Breast epithelium (tissue), 3 donors: Measurements from ENCODE around the gene PRTN3.

Source experiments
- POLR2A ChIP-seq: fragments of 450-650 bp; IDR thresholded peaks from one replicate; pipeline ENCODE4 v1.6.1; 2016; ENCODE audit warnings: antibody characterized with exemption, mild to moderate bottlenecking, moderate library complexity
- POLR2AphosphoS5 ChIP-seq, 3 donors: sonication (generic); formaldehyde crosslinking; IDR thresholded peaks; one replicate each; pipeline ENCODE4 v1.6.1; 2017; ENCODE audit warnings: antibody characterized with exemption in 3 of 3
- TF ChIP-seq, protein P1 (sequence below), 3 donors: fragments of 450-650 bp; IDR thresholded peaks; one replicate each; pipeline ENCODE4 v1.5.1; 2016 to 2017; ENCODE audit warnings: antibody characterized with exemption in 3 of 3, mild to moderate bottlenecking in 3 of 3, moderate library complexity in 3 of 3

GRCh38 chr19:861756-862580, 21.2 kb downstream of the PRTN3 start:
- TF ChIP-seq, protein P1, sequence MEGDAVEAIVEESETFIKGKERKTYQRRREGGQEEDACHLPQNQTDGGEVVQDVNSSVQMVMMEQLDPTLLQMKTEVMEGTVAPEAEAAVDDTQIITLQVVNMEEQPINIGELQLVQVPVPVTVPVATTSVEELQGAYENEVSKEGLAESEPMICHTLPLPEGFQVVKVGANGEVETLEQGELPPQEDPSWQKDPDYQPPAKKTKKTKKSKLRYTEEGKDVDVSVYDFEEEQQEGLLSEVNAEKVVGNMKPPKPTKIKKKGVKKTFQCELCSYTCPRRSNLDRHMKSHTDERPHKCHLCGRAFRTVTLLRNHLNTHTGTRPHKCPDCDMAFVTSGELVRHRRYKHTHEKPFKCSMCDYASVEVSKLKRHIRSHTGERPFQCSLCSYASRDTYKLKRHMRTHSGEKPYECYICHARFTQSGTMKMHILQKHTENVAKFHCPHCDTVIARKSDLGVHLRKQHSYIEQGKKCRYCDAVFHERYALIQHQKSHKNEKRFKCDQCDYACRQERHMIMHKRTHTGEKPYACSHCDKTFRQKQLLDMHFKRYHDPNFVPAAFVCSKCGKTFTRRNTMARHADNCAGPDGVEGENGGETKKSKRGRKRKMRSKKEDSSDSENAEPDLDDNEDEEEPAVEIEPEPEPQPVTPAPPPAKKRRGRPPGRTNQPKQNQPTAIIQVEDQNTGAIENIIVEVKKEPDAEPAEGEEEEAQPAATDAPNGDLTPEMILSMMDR (IDR thresholded peaks at IDR 0.05), result no peak
- TF ChIP-seq POLR2A, result no peak
- peak in 1 of 3 donors; percentile 20 for TF ChIP-seq POLR2AphosphoS5 (IDR thresholded peaks at IDR 0.05)
